H1 (cell line): ENCODE measurements around the gene JDP2. TPM values are rescaled to one million over a fixed set of nuclear protein-coding genes. Genes with fewer than 3 reads are reported as not detected.

ENCODE experiments used
- ASH2L ChIP-seq: fragments of 200-600, 300-600 bp; sonication (generic); IDR thresholded peaks from one replicate; pipeline ENCODE4 v1.7.1; 2017; ENCODE audit warnings: low read length
- BACH1 ChIP-seq: IDR thresholded peaks from 2 replicates; pipeline ENCODE4 v1.6.1; 2012; ENCODE audit warnings: low read length, improper control_type of control experiment
- BCL11A ChIP-seq, 2 experiments: IDR thresholded peaks; one replicate each; pipeline ENCODE4 v1.6.1; 2011; ENCODE audit warnings: low read depth in 2 of 2, low read length in 2 of 2, mild to moderate bottlenecking in 2 of 2
- CHD1 ChIP-seq: IDR thresholded peaks from 2 replicates; pipeline ENCODE4 v1.6.1; 2012; ENCODE audit warnings: low read depth, low read length, improper control_type of control experiment
- CREB1 ChIP-seq: IDR thresholded peaks from 2 replicates; pipeline ENCODE4 v1.6.1; 2012; ENCODE audit warnings: inconsistent platforms
- CTBP2 ChIP-seq: IDR thresholded peaks from 2 replicates; pipeline ENCODE4 v1.7.0; 2011; ENCODE audit warnings: borderline replicate concordance, mild to moderate bottlenecking, moderate library complexity, mixed read lengths, low read length; ENCODE audit not compliant: insufficient read depth, insufficient read length
- EGR1 ChIP-seq: IDR thresholded peaks from 2 replicates; pipeline ENCODE4 v1.6.1; 2011; ENCODE audit warnings: low read depth, low read length, borderline replicate concordance
- EZH2 ChIP-seq: fragments of 200-600 bp; sonication (generic); IDR thresholded peaks from 2 replicates; pipeline ENCODE4 v1.7.1; 2012; ENCODE audit warnings: low read depth, mild to moderate bottlenecking, moderate library complexity, low read length, inconsistent platforms; ENCODE audit not compliant: severe bottlenecking
- GABPA ChIP-seq: IDR thresholded peaks from 2 replicates; pipeline ENCODE4 v1.6.1; 2011; ENCODE audit warnings: mild to moderate bottlenecking, low read length, moderate library complexity, borderline replicate concordance; ENCODE audit not compliant: insufficient read depth
- HDAC2 ChIP-seq, 2 experiments: fragments of 300-600 bp in 1 of 2; sonication (generic) in 1 of 2; IDR thresholded peaks; 2 replicates each; pipeline ENCODE4 v1.6.1; 2011 to 2012; ENCODE audit warnings: low read depth in 2 of 2, low read length in 2 of 2, mild to moderate bottlenecking in 2 of 2, moderate library complexity in 2 of 2, borderline replicate concordance in 1 of 2, inconsistent platforms in 1 of 2
- KDM5A ChIP-seq: fragments of 200-600 bp; IDR thresholded peaks from 2 replicates; pipeline ENCODE4 v1.7.1; 2012; ENCODE audit warnings: mild to moderate bottlenecking, low read length, inconsistent platforms, mixed read lengths
- NANOG ChIP-seq: IDR thresholded peaks from 2 replicates; pipeline ENCODE4 v1.6.1; 2011; ENCODE audit warnings: low read length, low read depth, mild to moderate bottlenecking, inconsistent platforms; ENCODE audit not compliant: insufficient read depth, poor library complexity, severe bottlenecking
- NRF1 ChIP-seq: IDR thresholded peaks from 2 replicates; pipeline ENCODE4 v1.6.1; 2011; ENCODE audit warnings: mild to moderate bottlenecking, low read depth, low read length, improper control_type of control experiment
- PHF8 ChIP-seq: fragments of 200-600 bp; sonication (generic); conservative IDR thresholded peaks from 2 replicates; pipeline ENCODE4 v1.7.1; 2012; ENCODE audit warnings: low read depth, mild to moderate bottlenecking, inconsistent platforms, low read length, moderate library complexity
- POU5F1 ChIP-seq: IDR thresholded peaks from 2 replicates; pipeline ENCODE4 v1.6.1; 2011; ENCODE audit warnings: low read depth, mild to moderate bottlenecking, low read length, moderate library complexity
- RNF2 ChIP-seq: fragments of 200-900, 300-1000 bp; sonication (generic); IDR thresholded peaks from 2 replicates; pipeline ENCODE4 v1.7.1; 2016; ENCODE audit warnings: borderline replicate concordance, low read depth, mild to moderate bottlenecking, antibody characterized with exemption, low read length; ENCODE audit not compliant: poor library complexity, severe bottlenecking; ENCODE audit errors: missing control alignments
- RXRA ChIP-seq: IDR thresholded peaks from 2 replicates; pipeline ENCODE4 v1.6.1; 2011; ENCODE audit warnings: low read depth, mild to moderate bottlenecking, low read length, moderate library complexity; ENCODE audit not compliant: insufficient read depth
- SIN3A ChIP-seq, 2 experiments: IDR thresholded peaks in 1 of 2; conservative IDR thresholded peaks in 1 of 2; 2 replicates each; pipeline ENCODE4 v1.6.1; 2011 to 2012; ENCODE audit warnings: low read length in 2 of 2, improper control_type of control experiment in 1 of 2, low read depth in 1 of 2, mild to moderate bottlenecking in 1 of 2
- SRF ChIP-seq: IDR thresholded peaks from 2 replicates; pipeline ENCODE4 v1.6.1; 2011; ENCODE audit warnings: mild to moderate bottlenecking, low read depth, low read length, moderate library complexity
- TCF12 ChIP-seq: IDR thresholded peaks from 2 replicates; pipeline ENCODE4 v1.6.1; 2011; ENCODE audit warnings: low read depth, mild to moderate bottlenecking, low read length
- TEAD4 ChIP-seq: IDR thresholded peaks from 2 replicates; pipeline ENCODE4 v1.6.1; 2012; ENCODE audit warnings: low read depth, low read length, inconsistent platforms, mixed read lengths
- polyA plus RNA-seq, 7 experiments: library from polyadenylated mRNA; depleted of rRNA in 3 of 7; stranded (reverse) in 5 of 7; unstranded in 2 of 7; fragments of >200 nt in 5 of 7; fragments of 200-250 nt in 2 of 7; gene quantifications; 1 replicate in 5 of 7; 2 replicates in 1 of 7; 4 replicates in 1 of 7; pipeline versions ENCODE4 v1.2.1 to v1.2.3, GENCODE V29; 2011 to 2013; ENCODE audit warnings: missing spikeins in 2 of 7, mixed read lengths in 2 of 7
- total RNA-seq: library from RNA; stranded (reverse); fragmentation: NEBNext Ultra II Directional; extraction: Animal tissue kit (Norgen Biotek cat#: 25700); gene quantifications from 2 replicates; pipeline ENCODE4 v1.2.1, GENCODE V29; 2021
- TF ChIP-seq, protein P1 (sequence below): IDR thresholded peaks from 2 replicates; pipeline ENCODE4 v1.6.1; 2011; ENCODE audit warnings: low read depth, mild to moderate bottlenecking, low read length; ENCODE audit not compliant: insufficient read depth

Gene JDP2
- total and polyA plus RNA-seq, 2 of the 8 experiments (the other 6 are each of a cell fraction or from before 2014, with no cell fraction given): 8.9 to 27.2 TPM

GRCh38 chr14:75418850-75419768, 8.7 kb upstream of the JDP2 start (continued):
- TF ChIP-seq BACH1 (0 out of 2 replicates have a peak, but pooled peaks have one; percentile 13), EZH2 (no peak), NRF1 (no peak), HDAC2 (IDR thresholded peaks at IDR 0.05; ENCODE audit: borderline replicate concordance in 1 of 2, low read depth in 2 of 2, low read length in 2 of 2) (no peak), BCL11A (IDR thresholded peaks at IDR 0.05; ENCODE audit: low read depth in 2 of 2, low read length in 2 of 2) (no peak), CREB1 (peak; percentile 54), SRF (no peak), RXRA (0 out of 2 replicates have a peak, but pooled peaks have one; percentile 23), CHD1 (no peak), NANOG (no peak), POU5F1 (peak; percentile 18; the same call in 1 of the 2 replicates), KDM5A (no peak), ASH2L (peak; percentile 67), GABPA (0 out of 2 replicates have a peak, but pooled peaks have one; percentile 46), RNF2 (no peak), EGR1 (peak; percentile 82), CTBP2 (no peak), TEAD4 (peak; percentile 53; the same call in 1 of the 2 replicates), SIN3A (conservative IDR thresholded peaks at IDR 0.05 in 1 of 2, IDR thresholded peaks at IDR 0.05 in 1 of 2; ENCODE audit: low read depth in 1 of 2, low read length in 2 of 2) (no peak), PHF8 (no peak), TCF12 (peak; percentile 68; the same call in 1 of the 2 replicates)
- TF ChIP-seq, protein P1, sequence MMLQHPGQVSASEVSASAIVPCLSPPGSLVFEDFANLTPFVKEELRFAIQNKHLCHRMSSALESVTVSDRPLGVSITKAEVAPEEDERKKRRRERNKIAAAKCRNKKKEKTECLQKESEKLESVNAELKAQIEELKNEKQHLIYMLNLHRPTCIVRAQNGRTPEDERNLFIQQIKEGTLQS: no peak
